Peyer's patch (tissue), 4 donors: ENCODE data around the gene IGDCC3. TPM values are rescaled to one million over a fixed set of nuclear protein-coding genes. Genes with fewer than 3 reads are reported as not detected.

Experiments used
- DNase-seq, 3 donors: peaks; one replicate each; pipeline ENCODE4 v3.0.0-alpha.2; 2017 to 2019
- H3K27ac ChIP-seq, 4 donors: fragments of 200-600 bp; sonication (generic); one replicate each; pipeline ENCODE4 v1.5.1; 2016 to 2019
- H3K27me3 ChIP-seq, 2 donors: fragments of 200-600 bp; sonication (generic); one replicate each; pipeline ENCODE4 v1.5.1; 2019
- H3K36me3 ChIP-seq, 3 donors: fragments of 200-600 bp; sonication (generic); one replicate each; pipeline ENCODE4 v1.5.1; 2016 to 2019
- H3K4me1 ChIP-seq, 4 donors: fragments of 200-600 bp; sonication (generic); one replicate each; pipeline ENCODE4 v1.5.1; 2016 to 2019
- H3K4me3 ChIP-seq, 4 donors: fragments of 200-600 bp; sonication (generic); 1 replicate in 3 of 4; 2 replicates in 1 of 4; pipeline ENCODE4 v1.5.1; 2016 to 2019; ENCODE audit warnings: mild to moderate bottlenecking in 1 of 4
- H3K9me3 ChIP-seq, 4 donors: fragments of 200-600 bp; sonication (generic); one replicate each; pipeline ENCODE4 v1.5.1; 2016 to 2019; ENCODE audit warnings: mild to moderate bottlenecking in 1 of 4
- CTCF ChIP-seq, 6 experiments: fragments of 450-650 bp in 4 of 6; fragments of 200-600 bp in 2 of 6; sonication (generic) in 1 of 6; IDR thresholded peaks; one replicate each; pipeline ENCODE4 v1.5.1; 2017 to 2019; ENCODE audit warnings: antibody characterized with exemption in 6 of 6, mild to moderate bottlenecking in 3 of 6, moderate library complexity in 1 of 6
- POLR2A ChIP-seq, 2 donors: fragments of 450-650 bp; IDR thresholded peaks; one replicate each; pipeline ENCODE4 v1.5.1; 2017; ENCODE audit warnings: antibody characterized with exemption in 2 of 2, mild to moderate bottlenecking in 2 of 2, moderate library complexity in 2 of 2
- total RNA-seq, 4 donors: library from RNA; depleted of rRNA; stranded (reverse); fragments of >200 nt; gene quantifications; one replicate each; pipeline ENCODE4 v1.1.0, GENCODE V29; 2016

Gene IGDCC3
- total RNA-seq, 4 donors from 2014 or later: not detected

- peak in 1 of 3 donors; percentile 44 for DNase-seq
- H3K4me3 ChIP-seq: no peak overlapping the region
- H3K4me1 ChIP-seq: peaks cover 0 to 6% (median 2%) of the 10 kb centered on the region in 4 donors
- TF ChIP-seq CTCF (IDR thresholded peaks at IDR 0.05) (no peak), POLR2A (IDR thresholded peaks at IDR 0.05) (no peak)
- no peaks in the 10 kb centered on the region for H3K27me3 ChIP-seq
- H3K9me3 ChIP-seq: no peaks in the 10 kb centered on the region
- no peak overlapping the region for H3K27ac ChIP-seq
- no peaks in the 10 kb centered on the region for H3K36me3 ChIP-seq
These were observed 75.7 kb downstream of the IGDCC3 start for GRCh38 chr15:65302061-65302460.

- H3K27ac ChIP-seq: no peak overlapping the region
- no peaks in the 10 kb centered on the region for H3K9me3 ChIP-seq
- H3K4me1 ChIP-seq: peaks cover 0 to 8% (median 3%) of the 10 kb centered on the region in 4 donors
These were observed 76.8 kb downstream of the IGDCC3 start for GRCh38 chr15:65300924-65301441.

DNA sequence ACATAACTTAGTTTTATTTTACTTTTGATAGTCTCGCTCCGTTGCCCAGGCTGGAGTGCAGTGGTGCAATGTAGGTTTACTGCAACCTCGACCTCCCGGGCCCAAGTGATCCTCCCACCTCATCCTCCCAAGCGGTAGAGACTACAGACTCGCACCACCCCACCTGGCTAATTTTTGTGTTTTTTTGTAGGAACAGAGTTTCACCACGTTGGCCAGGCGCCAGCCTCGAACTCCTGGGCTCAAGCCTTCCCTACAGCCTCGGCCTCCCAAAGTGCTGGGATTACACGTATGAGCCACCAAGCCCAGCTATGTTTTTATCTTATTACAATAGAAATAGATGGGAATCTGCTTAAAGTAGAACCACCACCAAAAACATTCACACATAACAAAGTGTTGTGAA is 79.1 kb downstream of the IGDCC3 start:
- no peaks in the 10 kb centered on the region for H3K9me3 ChIP-seq
- H3K36me3 ChIP-seq: no peaks in the 10 kb centered on the region
- H3K4me1 ChIP-seq: peaks cover 0 to 8% (median 3%) of the 10 kb centered on the region in 4 donors
- TF ChIP-seq POLR2A (IDR thresholded peaks at IDR 0.05): no peak
- TF ChIP-seq CTCF (IDR thresholded peaks at IDR 0.05): no peak
- H3K27ac ChIP-seq: no peak overlapping the region
- no peaks in the 10 kb centered on the region for H3K27me3 ChIP-seq
- no peak overlapping the region for H3K4me3 ChIP-seq
- DNase-seq: peak in 1 of 3 donors; percentile 30

More at GRCh38 chr15:65300924-65301441, 76.8 kb downstream of the IGDCC3 start:
- no peaks in the 10 kb centered on the region for H3K36me3 ChIP-seq
- H3K27me3 ChIP-seq: no peaks in the 10 kb centered on the region
- peak in 1 of 3 donors; percentile 42 for DNase-seq
- H3K4me3 ChIP-seq: no peak overlapping the region
- no peak for TF ChIP-seq CTCF (IDR thresholded peaks at IDR 0.05)
- no peak for TF ChIP-seq POLR2A (IDR thresholded peaks at IDR 0.05)

DNA sequence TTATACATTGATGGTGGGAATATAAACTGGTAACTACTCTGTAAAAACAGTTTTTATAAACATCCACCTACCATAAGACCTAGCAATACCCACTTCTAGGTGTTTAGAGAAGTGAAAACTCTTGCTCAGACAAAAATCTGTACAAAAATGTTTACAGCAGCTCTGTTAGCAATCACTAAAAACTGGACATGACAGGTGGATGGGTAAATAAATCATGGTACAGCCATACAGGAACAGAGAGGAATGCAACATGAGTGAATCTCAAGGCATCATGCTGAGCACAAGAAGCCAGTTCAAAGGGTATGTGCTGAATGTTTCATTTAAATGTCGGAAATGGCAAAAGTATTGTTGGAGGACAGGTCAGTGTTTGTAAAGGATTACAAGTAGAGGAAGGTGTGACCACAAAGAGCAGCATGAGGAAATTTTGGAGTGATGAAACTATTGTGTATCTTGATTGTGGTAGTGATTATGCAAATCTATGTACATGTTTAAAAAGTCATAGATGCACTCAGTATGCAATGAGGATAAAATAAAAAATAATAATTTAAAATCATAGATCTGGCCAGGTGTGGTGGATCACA is 84.8 kb downstream of the IGDCC3 start:
- Histone ChIP-seq H3K27ac (no peak overlapping the region), H3K9me3 (no peaks in the 10 kb centered on the region), H3K4me1 (peaks cover 0 to 8% (median 0%) of the 10 kb centered on the region in 4 donors), H3K36me3 (no peaks in the 10 kb centered on the region), H3K4me3 (no peak overlapping the region), H3K27me3 (no peaks in the 10 kb centered on the region)
- DNase-seq: no peak
- TF ChIP-seq POLR2A (IDR thresholded peaks at IDR 0.05) (no peak), CTCF (IDR thresholded peaks at IDR 0.05) (no peak)

- DNase-seq: no peak
- Histone ChIP-seq H3K27ac (no peak overlapping the region), H3K36me3 (no peaks in the 10 kb centered on the region), H3K27me3 (no peaks in the 10 kb centered on the region), H3K4me1 (peaks cover 0 to 13% (median 7%) of the 10 kb centered on the region in 4 donors), H3K9me3 (no peaks in the 10 kb centered on the region), H3K4me3 (no peak overlapping the region)
- TF ChIP-seq POLR2A (IDR thresholded peaks at IDR 0.05) (no peak), CTCF (IDR thresholded peaks at IDR 0.05) (no peak)
These were observed 87.6 kb downstream of the IGDCC3 start for GRCh38 chr15:65290228-65290627.
